Right atrium auricular region (tissue), 2 donors: ENCODE data around the gene KIRREL3. TPM values are rescaled to one million over a fixed set of nuclear protein-coding genes. Genes with fewer than 3 reads are reported as not detected.

ENCODE experiments used
- DNase-seq: peaks from one replicate; pipeline ENCODE4 v3.0.0-alpha.2; 2019; ENCODE audit warnings: low spot score
- H3K27ac ChIP-seq, 2 donors: fragments of 200-600 bp; sonication (generic); 1 replicate in 1 of 2; 2 replicates in 1 of 2; pipeline ENCODE4 v1.5.1; 2016 to 2019
- H3K27me3 ChIP-seq, 2 donors: fragments of 200-600 bp; sonication (generic); one replicate each; pipeline versions ENCODE4 v1.5.1 to v1.6.0; 2017 to 2019
- H3K36me3 ChIP-seq: fragments of 200-600 bp; sonication (generic); one replicate; pipeline ENCODE4 v1.5.1; 2016
- H3K4me1 ChIP-seq, 2 donors: fragments of 200-600 bp; sonication (generic); one replicate each; pipeline versions ENCODE4 v1.5.1 to v1.6.0; 2017 to 2019
- H3K4me3 ChIP-seq, 2 donors: fragments of 200-600 bp; sonication (generic); 1 replicate in 1 of 2; 2 replicates in 1 of 2; pipeline ENCODE4 v1.5.1; 2017 to 2019; ENCODE audit warnings: mild to moderate bottlenecking in 1 of 2, moderate library complexity in 1 of 2
- H3K9me3 ChIP-seq, 2 donors: fragments of 200-600 bp; sonication (generic); one replicate each; pipeline ENCODE4 v1.5.1; 2019
- total RNA-seq, 2 donors: library from RNA; depleted of rRNA; stranded (reverse); fragments of >200 nt; gene quantifications; one replicate each; pipeline ENCODE4 v1.1.0, GENCODE V29; 2016
- TF ChIP-seq, protein P1 (sequence below), 2 donors: fragments of 200-600 bp; sonication (generic); IDR thresholded peaks; one replicate each; pipeline ENCODE4 v1.5.1; 2019; ENCODE audit warnings: antibody characterized with exemption in 2 of 2

KIRREL3 gene
- total RNA-seq, 2 donors from 2014 or later: 0.51 to 0.74 TPM

DNA sequence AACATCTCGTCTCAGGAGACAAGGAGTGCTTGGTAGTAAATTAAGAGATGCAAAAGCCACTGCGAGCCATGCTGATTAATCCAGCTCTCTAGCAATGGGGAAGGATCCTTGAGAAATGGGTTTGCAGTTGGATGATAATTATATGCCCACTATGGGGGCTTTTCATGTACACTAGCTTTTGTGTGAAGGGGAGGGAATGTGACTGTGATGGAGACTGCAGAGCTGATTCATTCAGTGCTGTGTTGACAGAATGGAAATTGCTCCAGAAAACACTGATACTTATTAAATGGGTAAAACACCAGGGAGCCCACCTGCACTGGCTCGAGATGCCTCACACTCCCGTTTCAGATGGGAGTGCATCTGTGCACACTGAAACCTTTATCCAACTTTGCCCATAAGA lies 37.0 kb upstream of the KIRREL3 start:
- DNase-seq: no peak
- Histone ChIP-seq H3K27ac (no peak overlapping the region), H3K36me3 (no peaks in the 10 kb centered on the region), H3K4me3 (no peak overlapping the region), H3K9me3 (no peaks in the 10 kb centered on the region), H3K27me3 (no peaks in the 10 kb centered on the region), H3K4me1 (no peaks in the 10 kb centered on the region)
- TF ChIP-seq, protein P1, sequence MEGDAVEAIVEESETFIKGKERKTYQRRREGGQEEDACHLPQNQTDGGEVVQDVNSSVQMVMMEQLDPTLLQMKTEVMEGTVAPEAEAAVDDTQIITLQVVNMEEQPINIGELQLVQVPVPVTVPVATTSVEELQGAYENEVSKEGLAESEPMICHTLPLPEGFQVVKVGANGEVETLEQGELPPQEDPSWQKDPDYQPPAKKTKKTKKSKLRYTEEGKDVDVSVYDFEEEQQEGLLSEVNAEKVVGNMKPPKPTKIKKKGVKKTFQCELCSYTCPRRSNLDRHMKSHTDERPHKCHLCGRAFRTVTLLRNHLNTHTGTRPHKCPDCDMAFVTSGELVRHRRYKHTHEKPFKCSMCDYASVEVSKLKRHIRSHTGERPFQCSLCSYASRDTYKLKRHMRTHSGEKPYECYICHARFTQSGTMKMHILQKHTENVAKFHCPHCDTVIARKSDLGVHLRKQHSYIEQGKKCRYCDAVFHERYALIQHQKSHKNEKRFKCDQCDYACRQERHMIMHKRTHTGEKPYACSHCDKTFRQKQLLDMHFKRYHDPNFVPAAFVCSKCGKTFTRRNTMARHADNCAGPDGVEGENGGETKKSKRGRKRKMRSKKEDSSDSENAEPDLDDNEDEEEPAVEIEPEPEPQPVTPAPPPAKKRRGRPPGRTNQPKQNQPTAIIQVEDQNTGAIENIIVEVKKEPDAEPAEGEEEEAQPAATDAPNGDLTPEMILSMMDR (IDR thresholded peaks at IDR 0.05): no peak

DNA sequence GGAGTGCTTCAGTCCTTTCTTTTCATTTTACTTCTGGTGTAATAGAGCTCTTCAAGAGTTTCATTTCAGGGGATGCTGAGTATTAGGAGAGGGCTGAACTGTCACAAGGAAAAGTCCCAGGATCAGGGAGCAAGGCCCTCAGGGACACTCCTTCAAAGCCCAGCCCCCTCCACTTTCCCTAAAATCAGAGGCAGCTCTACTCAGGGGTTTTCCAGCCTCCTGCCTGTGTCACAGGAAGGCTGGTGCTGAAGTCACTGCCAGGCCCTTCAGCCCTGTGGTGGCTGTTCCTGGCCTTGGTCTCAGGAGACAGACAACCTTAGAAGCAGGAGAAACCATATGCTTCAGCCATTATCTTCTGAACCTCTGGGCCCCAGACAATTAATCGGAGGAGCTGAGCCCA lies 36.4 kb upstream of the KIRREL3 start:
- TF ChIP-seq, protein P1 (IDR thresholded peaks at IDR 0.05): no peak
- no peak for DNase-seq

DNA sequence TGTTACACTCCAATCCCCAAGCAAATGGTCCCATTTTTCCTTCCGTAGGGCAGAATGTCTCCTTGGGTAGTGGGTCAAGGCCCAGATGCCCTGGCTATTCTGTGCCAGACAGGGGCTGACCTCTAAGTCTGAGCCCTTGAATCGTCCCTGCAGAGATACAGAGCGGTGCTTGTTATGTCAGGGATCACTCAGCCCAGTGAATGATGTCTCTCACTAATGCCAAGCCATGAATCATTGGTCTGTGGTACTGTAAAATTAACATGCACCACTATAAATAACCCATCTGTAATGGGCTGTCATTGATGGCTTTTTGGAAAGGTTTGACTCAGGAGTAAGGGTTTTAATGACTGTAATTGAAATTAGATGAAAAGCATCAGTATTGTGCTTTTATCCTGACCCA lies 35.3 kb upstream of the KIRREL3 start:
- Histone ChIP-seq H3K4me1 (no peaks in the 10 kb centered on the region), H3K27ac (no peak overlapping the region), H3K27me3 (no peaks in the 10 kb centered on the region), H3K9me3 (no peaks in the 10 kb centered on the region), H3K4me3 (no peak overlapping the region), H3K36me3 (no peaks in the 10 kb centered on the region)
- TF ChIP-seq, protein P1 (IDR thresholded peaks at IDR 0.05): no peak
- DNase-seq: no peak

More for the DNA sequence above, 36.4 kb upstream of the KIRREL3 start:
- Histone ChIP-seq H3K9me3 (no peaks in the 10 kb centered on the region), H3K4me3 (no peak overlapping the region), H3K4me1 (no peaks in the 10 kb centered on the region), H3K27me3 (no peaks in the 10 kb centered on the region), H3K27ac (no peak overlapping the region), H3K36me3 (no peaks in the 10 kb centered on the region)

DNA sequence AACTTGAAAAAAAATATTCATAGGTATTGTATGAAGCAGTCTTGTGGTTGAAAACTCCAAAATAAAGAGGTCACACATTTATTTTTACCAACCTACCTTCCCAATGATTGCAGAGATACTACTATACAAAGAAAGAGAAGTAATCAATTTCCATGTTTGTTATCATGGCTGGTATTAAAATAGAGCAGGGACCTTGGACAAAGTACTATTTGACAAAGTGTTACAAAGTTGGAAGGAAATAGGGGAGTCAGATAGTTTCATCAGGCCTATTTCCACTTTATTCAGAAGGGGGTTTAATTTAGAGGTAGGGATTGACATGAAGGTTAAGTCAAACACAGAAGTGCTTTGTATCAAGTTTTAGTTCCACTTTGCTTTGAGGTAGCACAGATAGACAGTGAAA lies 34.4 kb upstream of the KIRREL3 start:
- Histone ChIP-seq H3K4me3 (no peak overlapping the region), H3K27me3 (no peaks in the 10 kb centered on the region), H3K4me1 (no peaks in the 10 kb centered on the region), H3K36me3 (no peaks in the 10 kb centered on the region), H3K27ac (no peak overlapping the region), H3K9me3 (no peaks in the 10 kb centered on the region)
- TF ChIP-seq, protein P1 (IDR thresholded peaks at IDR 0.05): no peak
- no peak for DNase-seq

DNA sequence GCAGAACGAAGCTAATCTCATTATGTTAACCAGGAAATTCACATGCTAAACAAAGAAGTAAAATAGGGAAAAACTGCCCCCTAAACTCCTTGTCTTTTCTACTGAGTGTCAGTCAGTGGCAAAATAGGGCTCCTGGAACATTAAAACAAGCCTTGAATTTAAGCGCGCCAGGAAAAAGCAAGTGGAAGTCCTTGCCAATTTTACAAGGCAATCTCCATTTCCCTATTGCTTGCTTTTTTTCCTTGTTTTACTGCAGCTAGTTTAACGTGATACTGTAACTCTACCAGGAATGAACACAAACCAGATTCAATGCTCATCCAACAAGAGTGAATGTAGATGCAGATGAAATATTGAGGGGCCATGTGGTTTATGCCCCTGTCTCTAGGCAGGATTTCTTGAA lies 28.1 kb upstream of the KIRREL3 start:
- Histone ChIP-seq H3K4me1 (no peaks in the 10 kb centered on the region), H3K27me3 (no peaks in the 10 kb centered on the region)

DNA sequence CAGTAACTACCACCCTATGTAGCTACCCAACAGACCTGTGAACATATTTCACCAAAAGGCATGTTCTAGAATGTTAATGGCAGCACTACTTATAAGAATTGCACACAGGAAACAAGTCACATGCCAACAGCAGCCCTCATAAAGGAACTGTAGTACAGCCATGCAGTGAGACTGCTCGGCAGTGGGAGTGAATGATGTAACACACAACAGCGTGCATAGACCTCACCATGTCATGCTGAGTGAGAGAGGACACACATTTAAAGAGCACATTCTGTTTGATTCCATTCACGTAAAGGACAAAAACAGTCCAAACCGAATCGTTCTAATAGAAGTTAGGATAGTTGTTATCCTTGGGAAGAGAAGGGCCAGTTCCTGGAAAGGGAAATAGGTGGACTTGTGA lies 27.2 kb upstream of the KIRREL3 start:
- TF ChIP-seq, protein P1 (IDR thresholded peaks at IDR 0.05): no peak
- no peaks in the 10 kb centered on the region for H3K27me3 ChIP-seq

More for the DNA sequence above, 28.1 kb upstream of the KIRREL3 start:
- H3K36me3 ChIP-seq: no peaks in the 10 kb centered on the region
- no peak for DNase-seq
- no peaks in the 10 kb centered on the region for H3K9me3 ChIP-seq
- TF ChIP-seq, protein P1 (IDR thresholded peaks at IDR 0.05): no peak
- no peak overlapping the region for H3K4me3 ChIP-seq
- H3K27ac ChIP-seq: no peak overlapping the region

More for the DNA sequence above, 27.2 kb upstream of the KIRREL3 start:
- H3K4me1 ChIP-seq: no peaks in the 10 kb centered on the region
- no peak overlapping the region for H3K27ac ChIP-seq
- no peaks in the 10 kb centered on the region for H3K36me3 ChIP-seq
- no peak for DNase-seq
- no peak overlapping the region for H3K4me3 ChIP-seq
- no peaks in the 10 kb centered on the region for H3K9me3 ChIP-seq
